HG03060 (cell line): ENCODE results near the gene GDPD5.

Experiments used
- ATAC-seq: cut with Tn5 transposase; IDR thresholded peaks from one replicate; pipeline ENCODE4 v1.9.1; 2021; ENCODE audit warnings: low read depth, moderate number of reproducible peaks; ENCODE audit not compliant: unreplicated experiment

The GDPD5 gene

GRCh38 chr11:75495749-75496304 lies 29.9 kb downstream of the GDPD5 start:
- ATAC-seq, result no peak

- ATAC-seq, result no peak
These were observed 32.1 kb downstream of the GDPD5 start for GRCh38 chr11:75493626-75494025.

- no peak for ATAC-seq
These were observed 33.4 kb downstream of the GDPD5 start for GRCh38 chr11:75492181-75492820.

- ATAC-seq, result no peak
These were observed 34.3 kb downstream of the GDPD5 start for GRCh38 chr11:75491465-75491864.

- no peak for ATAC-seq
These were observed 35.2 kb downstream of the GDPD5 start for GRCh38 chr11:75490221-75491181.

- ATAC-seq, result no peak
These were observed 38.4 kb downstream of the GDPD5 start for GRCh38 chr11:75487365-75487764.

- no peak for ATAC-seq
These were observed 40.0 kb downstream of the GDPD5 start for GRCh38 chr11:75485742-75486141.

- ATAC-seq, result no peak
These were observed 42.7 kb downstream of the GDPD5 start for GRCh38 chr11:75482931-75483469.

GRCh38 chr11:75481922-75482606 lies 43.7 kb downstream of the GDPD5 start:
- no peak for ATAC-seq

GRCh38 chr11:75481223-75481921 lies 44.4 kb downstream of the GDPD5 start:
- ATAC-seq, result no peak

GRCh38 chr11:75480185-75481175 lies 45.3 kb downstream of the GDPD5 start:
- no peak for ATAC-seq

- ATAC-seq, result no peak
These were observed 46.1 kb downstream of the GDPD5 start for GRCh38 chr11:75479597-75480145.

- no peak for ATAC-seq
These were observed 46.8 kb downstream of the GDPD5 start for GRCh38 chr11:75478783-75479596.

GRCh38 chr11:75477614-75477935 lies 48.2 kb downstream of the GDPD5 start:
- no peak for ATAC-seq

- ATAC-seq, result no peak
These were observed 48.8 kb downstream of the GDPD5 start for GRCh38 chr11:75476739-75477613.

- no peak for ATAC-seq
These were observed 49.7 kb downstream of the GDPD5 start for GRCh38 chr11:75475767-75476650.
